Neural progenitor cell (in vitro differentiated cells): ENCODE results near the gene PDIA3.

Experiments used
- EZH2 ChIP-seq: fragments of 200-600 bp; sonication (generic); IDR thresholded peaks from 2 replicates; pipeline ENCODE4 v1.6.1; 2017; ENCODE audit warnings: antibody characterized with exemption, mild to moderate bottlenecking, moderate library complexity
- TF ChIP-seq, protein P1 (sequence below): fragments of 200-600 bp; sonication (generic); IDR thresholded peaks from 2 replicates; pipeline ENCODE4 v1.5.1; 2017; ENCODE audit warnings: antibody characterized with exemption, mild to moderate bottlenecking

DNA sequence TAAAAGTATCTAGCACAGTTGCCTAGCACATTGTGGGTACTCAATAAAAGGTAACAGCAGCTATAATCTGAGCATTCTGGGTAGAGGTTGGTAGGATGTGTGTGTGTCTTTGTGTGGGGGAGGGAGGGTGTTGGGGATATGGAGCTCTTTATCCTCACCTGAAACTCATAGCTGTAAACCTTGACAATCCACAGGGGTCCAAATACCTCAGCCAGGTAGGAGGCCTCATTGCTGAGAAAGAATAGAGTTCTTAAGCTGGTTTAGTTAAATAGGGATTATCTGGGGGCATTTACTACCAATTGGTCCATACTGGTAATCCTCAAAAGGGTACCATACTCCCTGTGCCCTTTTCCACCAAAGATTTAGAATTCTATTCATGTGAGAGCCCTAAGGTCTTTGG lies 49.8 kb downstream of the PDIA3 start:
- TF ChIP-seq EZH2, result no peak
- TF ChIP-seq, protein P1, sequence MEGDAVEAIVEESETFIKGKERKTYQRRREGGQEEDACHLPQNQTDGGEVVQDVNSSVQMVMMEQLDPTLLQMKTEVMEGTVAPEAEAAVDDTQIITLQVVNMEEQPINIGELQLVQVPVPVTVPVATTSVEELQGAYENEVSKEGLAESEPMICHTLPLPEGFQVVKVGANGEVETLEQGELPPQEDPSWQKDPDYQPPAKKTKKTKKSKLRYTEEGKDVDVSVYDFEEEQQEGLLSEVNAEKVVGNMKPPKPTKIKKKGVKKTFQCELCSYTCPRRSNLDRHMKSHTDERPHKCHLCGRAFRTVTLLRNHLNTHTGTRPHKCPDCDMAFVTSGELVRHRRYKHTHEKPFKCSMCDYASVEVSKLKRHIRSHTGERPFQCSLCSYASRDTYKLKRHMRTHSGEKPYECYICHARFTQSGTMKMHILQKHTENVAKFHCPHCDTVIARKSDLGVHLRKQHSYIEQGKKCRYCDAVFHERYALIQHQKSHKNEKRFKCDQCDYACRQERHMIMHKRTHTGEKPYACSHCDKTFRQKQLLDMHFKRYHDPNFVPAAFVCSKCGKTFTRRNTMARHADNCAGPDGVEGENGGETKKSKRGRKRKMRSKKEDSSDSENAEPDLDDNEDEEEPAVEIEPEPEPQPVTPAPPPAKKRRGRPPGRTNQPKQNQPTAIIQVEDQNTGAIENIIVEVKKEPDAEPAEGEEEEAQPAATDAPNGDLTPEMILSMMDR, result no peak
